GM18508 (cell line): ENCODE results near the gene PDE6G.
"Not testable (repeated sequence)": the region's sequence is repeated elsewhere in the genome, so short reads cannot be mapped to it uniquely, and the experiment has no call there.

Experiments
- ATAC-seq: cut with Tn5 transposase; IDR thresholded peaks from one replicate; pipeline ENCODE4 v1.9.1; 2021; ENCODE audit warnings: moderate number of reproducible peaks; ENCODE audit not compliant: insufficient read depth, unreplicated experiment

The PDE6G gene

GRCh38 chr17:81688616-81689015 is 32.3 kb upstream of the PDE6G start:
- no peak for ATAC-seq

- no peak for ATAC-seq
These were observed 31.6 kb upstream of the PDE6G start for GRCh38 chr17:81687770-81688541.

GRCh38 chr17:81686614-81687013 is 30.3 kb upstream of the PDE6G start:
- ATAC-seq = no peak

- ATAC-seq = no peak
These were observed 28.8 kb upstream of the PDE6G start for GRCh38 chr17:81685108-81685507.

GRCh38 chr17:81684442-81684911 is 28.1 kb upstream of the PDE6G start:
- no peak for ATAC-seq

- ATAC-seq = peak; percentile 86
These were observed 27.5 kb upstream of the PDE6G start, which contains the start of the genes ARL16 and HGS for GRCh38 chr17:81683584-81684441. TSS of gene ARL16 (minus strand) at chr17:81683797. CDS start at chr17:81683753, 44 bp downstream. TSS of gene HGS (plus strand) at chr17:81684011. CDS start at chr17:81684067, 56 bp downstream.

- ATAC-seq = no peak
These were observed 26.9 kb upstream of the PDE6G start for GRCh38 chr17:81683208-81683583.

- ATAC-seq = no peak
These were observed 26.3 kb upstream of the PDE6G start for GRCh38 chr17:81682565-81683207.

- no peak for ATAC-seq
These were observed 25.3 kb upstream of the PDE6G start for GRCh38 chr17:81681672-81682071.

- ATAC-seq = no peak
These were observed 23.8 kb upstream of the PDE6G start for GRCh38 chr17:81680150-81680549.

- ATAC-seq = no peak
These were observed 20.6 kb upstream of the PDE6G start for GRCh38 chr17:81676906-81677305.

- ATAC-seq = not testable (repeated sequence)
These were observed 19.3 kb upstream of the PDE6G start for GRCh38 chr17:81675515-81676221.

GRCh38 chr17:81673561-81674258 is 17.4 kb upstream of the PDE6G start:
- ATAC-seq = no peak

- ATAC-seq = no peak
These were observed 16.6 kb upstream of the PDE6G start for GRCh38 chr17:81672954-81673353.

- ATAC-seq = no peak
These were observed 16.2 kb upstream of the PDE6G start for GRCh38 chr17:81672504-81672903.

GRCh38 chr17:81667754-81668153 is 11.4 kb upstream of the PDE6G start:
- no peak for ATAC-seq

- peak; percentile 52 for ATAC-seq
These were observed 10.2 kb upstream of the PDE6G start, which contains the start of the genes CCDC137 and OXLD1 for GRCh38 chr17:81666342-81667191. TSS of gene CCDC137 (plus strand) at chr17:81666737. CDS start at chr17:81666767, 30 bp downstream. TSS of gene OXLD1 (minus strand) at chr17:81666605. CDS start at chr17:81666577, 28 bp downstream.

- ATAC-seq = no peak
These were observed 9.7 kb upstream of the PDE6G start for GRCh38 chr17:81666092-81666341.
